Measurements from ENCODE around the gene FAM90A26. TPM values are rescaled to one million over a fixed set of nuclear protein-coding genes. Genes with fewer than 3 reads are reported as not detected.
A peak's percentile ranks its signal among the peaks of the same experiment; 100 is the strongest.
"Not testable (repeated sequence)": the region's sequence is repeated elsewhere in the genome, so short reads cannot be mapped to it uniquely, and the experiment has no call there.

FAM90A26 gene
- total RNA-seq, 4 donors from 2014 or later: not detected

- no peak for TF ChIP-seq CTCF (IDR thresholded peaks at IDR 0.05)
- no peak for TF ChIP-seq POLR2AphosphoS5 (IDR thresholded peaks at IDR 0.05)
- no peak for TF ChIP-seq POLR2A (IDR thresholded peaks at IDR 0.05; ENCODE audit: low read depth)
- TF ChIP-seq EP300 (IDR thresholded peaks at IDR 0.05): no peak
- Histone ChIP-seq H3K27ac (replicated peaks in 1 of 4) (no peak overlapping the region), H3K27me3 (no peaks in the 10 kb centered on the region), H3K4me1 (no peaks in the 10 kb centered on the region), H3K4me3 (no peak overlapping the region), H3K36me3 (peaks cover 0 to 18% (median 5%) of the 10 kb centered on the region in 4 donors), H3K9me3 (no peaks in the 10 kb centered on the region)
- DNase-seq (ENCODE audit: extremely low spot score): no peak
- intact Hi-C loops (cut with DNase I): no loop called here
- WGBS: 100% methylated on average over 6 of the region's 27 CpGs
These were observed 26.7 kb upstream of the FAM90A26 start for GRCh38 chr4:9143421-9144080.

DNA sequence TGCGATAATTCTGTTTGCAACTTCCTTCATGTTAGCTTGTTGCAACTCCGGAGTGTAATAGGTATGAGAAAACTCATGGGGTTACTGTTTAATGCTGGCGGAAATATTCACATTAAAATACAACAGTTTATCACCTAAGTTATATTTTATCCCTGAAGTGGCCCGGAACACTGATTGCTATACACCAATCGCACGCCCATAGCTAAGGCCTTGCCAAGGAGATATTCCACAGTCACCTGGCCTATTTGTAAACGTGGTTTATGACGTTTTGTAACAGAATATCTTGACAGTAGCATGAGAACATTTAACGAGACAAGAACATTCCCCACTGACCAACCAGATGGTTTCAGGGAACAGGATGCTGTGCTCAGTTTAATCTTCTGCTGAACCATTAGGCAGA is 23.2 kb upstream of the FAM90A26 start:
- no peaks in the 10 kb centered on the region for H3K27me3 ChIP-seq
- DNase-seq (ENCODE audit: extremely low spot score): no peak
- H3K9me3 ChIP-seq: no peaks in the 10 kb centered on the region
- WGBS: 97% methylated on average over 9 of the region's 9 CpGs
- TF ChIP-seq POLR2AphosphoS5 (IDR thresholded peaks at IDR 0.05) (no peak), EP300 (IDR thresholded peaks at IDR 0.05) (no peak), CTCF (IDR thresholded peaks at IDR 0.05) (no peak), POLR2A (IDR thresholded peaks at IDR 0.05; ENCODE audit: low read depth) (no peak)
- H3K4me3 ChIP-seq: no peak overlapping the region
- H3K4me1 ChIP-seq: peaks cover 0 to 8% (median 2%) of the 10 kb centered on the region in 4 donors
- peaks cover 0 to 13% (median 5%) of the 10 kb centered on the region in 4 donors for H3K36me3 ChIP-seq
- intact Hi-C loops (cut with DNase I): no loop called here
- no peak overlapping the region for H3K27ac ChIP-seq (replicated peaks in 1 of 4)

GRCh38 chr4:9147368-9147767 is 22.8 kb upstream of the FAM90A26 start:
- H3K27ac ChIP-seq (replicated peaks in 1 of 4); H3K9me3 ChIP-seq; H3K27me3 ChIP-seq; DNase-seq (ENCODE audit: extremely low spot score); intact Hi-C loops (cut with DNase I); H3K4me3 ChIP-seq; H3K4me1 ChIP-seq: not testable (repeated sequence)
- peaks cover 0 to 13% (median 5%) of the 10 kb centered on the region in 4 donors for H3K36me3 ChIP-seq
- WGBS: 100% methylated on average over 4 of the region's 4 CpGs

DNA sequence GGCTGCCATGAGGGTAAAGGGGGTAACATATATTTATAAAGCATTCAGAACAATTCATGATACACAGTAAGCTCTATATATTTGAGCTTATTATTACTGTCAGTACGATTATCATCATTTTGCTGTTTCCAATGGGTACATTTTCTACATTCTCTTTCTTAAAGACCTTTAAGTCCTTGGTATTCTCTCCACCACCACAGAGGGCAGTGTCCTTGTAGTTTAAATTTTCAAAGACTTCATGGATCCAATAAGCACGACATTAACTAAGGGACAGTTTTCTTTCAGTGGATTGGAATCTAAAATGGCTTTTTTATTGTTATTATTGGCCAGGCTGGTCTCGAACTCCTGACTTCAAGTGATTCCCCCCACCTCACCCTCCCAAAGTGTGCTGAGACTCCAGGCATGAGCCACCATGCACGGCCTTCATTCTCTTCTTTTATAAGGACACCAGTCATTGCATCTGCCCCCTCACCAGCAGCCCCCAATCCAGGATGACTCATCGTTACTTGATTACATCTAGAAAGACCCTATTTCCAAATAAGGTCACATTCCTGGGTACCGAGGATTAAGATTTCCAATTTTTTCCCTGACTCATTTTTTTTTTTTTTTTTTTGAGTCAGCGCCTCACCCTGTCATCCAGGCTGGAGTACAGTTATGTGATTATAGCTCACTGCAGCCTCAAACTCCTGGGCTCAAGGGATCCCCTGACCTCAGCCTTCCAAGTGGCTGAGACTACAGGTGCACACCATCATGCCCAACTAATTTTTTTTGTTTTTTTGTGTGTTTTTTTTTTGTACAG is 21.4 kb upstream of the FAM90A26 start:
- 80% methylated on average over 7 of the region's 7 CpGs for WGBS
- H3K36me3 ChIP-seq; H3K27me3 ChIP-seq; H3K27ac ChIP-seq (replicated peaks in 1 of 4); intact Hi-C loops (cut with DNase I); DNase-seq (ENCODE audit: extremely low spot score); H3K9me3 ChIP-seq; H3K4me3 ChIP-seq: not testable (repeated sequence)
- H3K4me1 ChIP-seq: peaks cover 4 to 13% (median 6%) of the 10 kb centered on the region in 4 donors

DNA sequence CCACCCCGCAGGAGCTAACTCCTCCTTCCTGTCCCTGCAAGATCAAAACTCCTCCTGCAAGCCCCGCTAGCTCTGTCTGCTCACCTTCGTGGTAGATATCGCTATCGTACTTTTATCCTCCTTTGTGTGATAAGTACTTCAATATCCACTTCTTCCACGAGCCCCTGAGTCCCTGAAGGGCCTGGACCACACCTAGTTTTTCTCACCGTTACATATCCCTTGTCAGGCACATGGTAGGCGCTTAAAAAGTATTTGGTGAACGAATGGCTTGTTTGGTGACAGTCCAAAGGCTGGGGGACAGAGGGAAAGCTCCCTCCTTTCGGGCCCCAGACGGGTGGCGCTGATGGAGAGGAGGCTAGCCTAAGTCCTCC is 18.4 kb upstream of the FAM90A26 start:
- peak overlapping the region; percentile 89 to 96 (median 92) for H3K27ac ChIP-seq (replicated peaks in 1 of 4)
- 4% methylated on average over 9 of the region's 12 CpGs for WGBS
- peak overlapping the region; percentile 76 to 85 (median 80) for H3K4me3 ChIP-seq
- intact Hi-C loops (cut with DNase I); DNase-seq (ENCODE audit: extremely low spot score); H3K36me3 ChIP-seq; H3K9me3 ChIP-seq; H3K27me3 ChIP-seq: not testable (repeated sequence)
- H3K4me1 ChIP-seq: peaks cover 4 to 14% (median 8%) of the 10 kb centered on the region in 4 donors

- H3K27me3 ChIP-seq; H3K36me3 ChIP-seq; intact Hi-C loops (cut with DNase I); H3K9me3 ChIP-seq: not testable (repeated sequence)
- TF ChIP-seq POLR2AphosphoS5 (IDR thresholded peaks at IDR 0.05): peak in 1 of 2 donors; percentile 76
- peak in 1 of 3 experiments; percentile 2 for TF ChIP-seq CTCF (IDR thresholded peaks at IDR 0.05)
- Histone ChIP-seq H3K4me1 (peaks cover 4 to 14% (median 8%) of the 10 kb centered on the region in 4 donors), H3K27ac (replicated peaks in 1 of 4) (peak overlapping the region; percentile 89 to 96 (median 92)), H3K4me3 (peak overlapping the region; percentile 76 to 85 (median 80))
- WGBS: under 1% methylated on average over 22 of the region's 63 CpGs
- DNase-seq (ENCODE audit: extremely low spot score): peak; percentile 98
These were observed 17.8 kb upstream of the FAM90A26 start for GRCh38 chr4:9152180-9153007.

Data from esophagus muscularis mucosa (tissue), 4 donors.